Prostate gland (tissue), 2 donors: ENCODE results near the gene CLHC1.
A peak's percentile ranks its signal among the peaks of the same experiment; 100 is the strongest.

ENCODE experiments used
- POLR2A ChIP-seq: fragments of 450-650 bp; IDR thresholded peaks from one replicate; pipeline ENCODE4 v1.6.1; 2016; ENCODE audit warnings: antibody characterized with exemption, mild to moderate bottlenecking
- POLR2AphosphoS5 ChIP-seq: sonication (generic); formaldehyde crosslinking; IDR thresholded peaks from one replicate; pipeline ENCODE4 v1.6.1; 2017; ENCODE audit warnings: antibody characterized with exemption
- TF ChIP-seq, protein P1 (sequence below), 4 experiments: fragments of 200-600 bp in 2 of 4; fragments of 450-650 bp in 2 of 4; sonication (generic) in 2 of 4; IDR thresholded peaks; 1 replicate in 3 of 4; 2 replicates in 1 of 4; pipeline ENCODE4 v1.5.1; 2016 to 2019; ENCODE audit warnings: antibody characterized with exemption in 4 of 4, mild to moderate bottlenecking in 2 of 4, moderate library complexity in 2 of 4

DNA sequence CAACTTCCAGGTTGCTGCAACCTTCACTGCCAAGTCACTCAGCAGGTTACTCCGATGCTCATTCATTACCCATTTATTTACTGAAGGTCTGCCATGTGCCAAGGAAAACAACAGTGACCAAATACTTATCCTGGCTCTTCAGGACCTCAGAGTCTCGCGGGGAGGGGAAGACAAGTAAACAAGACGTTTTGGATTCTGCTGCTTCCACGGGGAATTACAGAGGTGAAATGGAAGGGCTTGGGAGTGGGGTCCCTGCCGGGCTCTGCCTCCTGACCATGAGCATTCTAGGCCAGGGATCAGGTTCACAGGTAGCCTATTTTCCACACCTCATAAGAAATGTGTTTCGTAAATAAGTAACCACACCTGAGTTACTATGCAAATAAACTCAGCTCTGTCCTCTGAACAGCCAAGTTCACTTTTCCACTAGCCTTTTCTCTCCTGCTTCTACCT, 68.1 kb downstream of the CLHC1 start:
- TF ChIP-seq, protein P1, sequence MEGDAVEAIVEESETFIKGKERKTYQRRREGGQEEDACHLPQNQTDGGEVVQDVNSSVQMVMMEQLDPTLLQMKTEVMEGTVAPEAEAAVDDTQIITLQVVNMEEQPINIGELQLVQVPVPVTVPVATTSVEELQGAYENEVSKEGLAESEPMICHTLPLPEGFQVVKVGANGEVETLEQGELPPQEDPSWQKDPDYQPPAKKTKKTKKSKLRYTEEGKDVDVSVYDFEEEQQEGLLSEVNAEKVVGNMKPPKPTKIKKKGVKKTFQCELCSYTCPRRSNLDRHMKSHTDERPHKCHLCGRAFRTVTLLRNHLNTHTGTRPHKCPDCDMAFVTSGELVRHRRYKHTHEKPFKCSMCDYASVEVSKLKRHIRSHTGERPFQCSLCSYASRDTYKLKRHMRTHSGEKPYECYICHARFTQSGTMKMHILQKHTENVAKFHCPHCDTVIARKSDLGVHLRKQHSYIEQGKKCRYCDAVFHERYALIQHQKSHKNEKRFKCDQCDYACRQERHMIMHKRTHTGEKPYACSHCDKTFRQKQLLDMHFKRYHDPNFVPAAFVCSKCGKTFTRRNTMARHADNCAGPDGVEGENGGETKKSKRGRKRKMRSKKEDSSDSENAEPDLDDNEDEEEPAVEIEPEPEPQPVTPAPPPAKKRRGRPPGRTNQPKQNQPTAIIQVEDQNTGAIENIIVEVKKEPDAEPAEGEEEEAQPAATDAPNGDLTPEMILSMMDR (IDR thresholded peaks at IDR 0.05), result no peak
- TF ChIP-seq POLR2AphosphoS5 (peak; percentile 90), POLR2A (no peak)
